Panc1 (cell line): ENCODE results near the gene NMT1.

Experiments used
- CTCF ChIP-seq: fragments of 450-650 bp; IDR thresholded peaks from 2 replicates; pipeline ENCODE4 v1.5.1; 2017; ENCODE audit warnings: mild to moderate bottlenecking
- POLR2AphosphoS5 ChIP-seq: IDR thresholded peaks from 2 replicates; pipeline ENCODE4 v1.6.1; 2012; ENCODE audit warnings: mild to moderate bottlenecking, low read depth, low read length, moderate library complexity
- SIN3A ChIP-seq: IDR thresholded peaks from 2 replicates; pipeline ENCODE4 v1.6.1; 2012; ENCODE audit warnings: low read depth, mild to moderate bottlenecking, low read length, moderate library complexity, borderline replicate concordance; ENCODE audit not compliant: insufficient read depth

GRCh38 chr17:45121055-45121454 is 59.9 kb downstream of the NMT1 start:
- no peak for TF ChIP-seq SIN3A
- no peak for TF ChIP-seq POLR2AphosphoS5
- no peak for TF ChIP-seq CTCF
